ENCODE results near the gene CILP. TPM values are rescaled to one million over a fixed set of nuclear protein-coding genes. Genes with fewer than 3 reads are reported as not detected.

The CILP gene
- polyA plus RNA-seq, 3 donors: 0.13 TPM; not detected in 2

GRCh38 chr15:65215496-65215895 lies 4.2 kb upstream of the CILP start:
- no peaks in the 10 kb centered on the region for H3K36me3 ChIP-seq (replicated peaks in 1 of 2; ENCODE audit: control insufficient read depth in 1 of 2, insufficient read depth in 2 of 2, low read length in 2 of 2)
- H3K27ac ChIP-seq (ENCODE audit: low read depth in 1 of 2, low read length in 2 of 2): no peak overlapping the region
- Mint-ChIP-seq H3K4me1 (no peaks in the 10 kb centered on the region), H3K36me3 (no peaks in the 10 kb centered on the region), H3K4me3 (no peak overlapping the region), H3K27me3 (ENCODE audit: low read depth in 3 of 3) (peaks cover 0 to 4% (median 0%) of the 10 kb centered on the region in 3 donors), H3K9me3 (peaks cover 0 to 3% (median 0%) of the 10 kb centered on the region in 7 donors), H3K27ac (peak overlapping the region in 1 of 7 donors; percentile 17)
- H3K4me2 ChIP-seq (replicated peaks; ENCODE audit: extremely low read depth, low read length, poor library complexity, severe bottlenecking): no peak overlapping the region
- H4K20me1 ChIP-seq (ENCODE audit: insufficient read depth, low read length): no peaks in the 10 kb centered on the region
- no peak for DNase-seq
- no peaks in the 10 kb centered on the region for H3K9me3 ChIP-seq (replicated peaks in 1 of 2; ENCODE audit: control insufficient read depth in 1 of 2, insufficient read depth in 1 of 2, low read length in 2 of 2)
- no peaks in the 10 kb centered on the region for H3K27me3 ChIP-seq (ENCODE audit: control insufficient read depth in 2 of 2, insufficient read depth in 2 of 2, low read length in 2 of 2)
- H3K9ac ChIP-seq (ENCODE audit: insufficient read depth, low read length, poor library complexity, severe bottlenecking): no peak overlapping the region
- intact Hi-C loops (cut with micrococcal nuclease): no loop called here
- H3K79me2 ChIP-seq (ENCODE audit: insufficient read depth, low read length): no peaks in the 10 kb centered on the region
- H3K4me3 ChIP-seq (replicated peaks in 1 of 3; ENCODE audit: low read depth in 2 of 3, low read length in 3 of 3): no peak overlapping the region
- H2AFZ ChIP-seq (ENCODE audit: insufficient read depth, low read depth, low read length, poor library complexity, severe bottlenecking): no peak overlapping the region
- TF ChIP-seq CTCF (IDR thresholded peaks at IDR 0.05): no peak
- H3K4me1 ChIP-seq (ENCODE audit: control insufficient read depth in 1 of 2, insufficient read depth in 2 of 2, low read length in 2 of 2): no peaks in the 10 kb centered on the region

- 93% methylated on average over 3 of the region's 4 CpGs for WGBS (ENCODE audit: insufficient coverage)
- no peaks in the 10 kb centered on the region for H3K36me3 Mint-ChIP-seq
These were observed 2.7 kb upstream of the CILP start for GRCh38 chr15:65214010-65214409.

More at GRCh38 chr15:65214010-65214409, 2.7 kb upstream of the CILP start:
- no peak overlapping the region for H3K27ac Mint-ChIP-seq
- H3K4me3 Mint-ChIP-seq: no peak overlapping the region
- Histone ChIP-seq H3K4me2 (replicated peaks; ENCODE audit: extremely low read depth, low read length, poor library complexity, severe bottlenecking) (no peak overlapping the region), H3K9ac (ENCODE audit: insufficient read depth, low read length, poor library complexity, severe bottlenecking) (no peak overlapping the region), H3K4me1 (ENCODE audit: control insufficient read depth in 1 of 2, insufficient read depth in 2 of 2, low read length in 2 of 2) (no peaks in the 10 kb centered on the region), H3K36me3 (replicated peaks in 1 of 2; ENCODE audit: control insufficient read depth in 1 of 2, insufficient read depth in 2 of 2, low read length in 2 of 2) (no peaks in the 10 kb centered on the region), H3K79me2 (ENCODE audit: insufficient read depth, low read length) (no peaks in the 10 kb centered on the region), H3K9me3 (replicated peaks in 1 of 2; ENCODE audit: control insufficient read depth in 1 of 2, insufficient read depth in 1 of 2, low read length in 2 of 2) (no peaks in the 10 kb centered on the region), H3K4me3 (replicated peaks in 1 of 3; ENCODE audit: low read depth in 2 of 3, low read length in 3 of 3) (no peak overlapping the region), H4K20me1 (ENCODE audit: insufficient read depth, low read length) (no peaks in the 10 kb centered on the region), H2AFZ (ENCODE audit: insufficient read depth, low read depth, low read length, poor library complexity, severe bottlenecking) (no peak overlapping the region), H3K27me3 (ENCODE audit: control insufficient read depth in 2 of 2, insufficient read depth in 2 of 2, low read length in 2 of 2) (no peaks in the 10 kb centered on the region), H3K27ac (ENCODE audit: low read depth in 1 of 2, low read length in 2 of 2) (no peak overlapping the region)
- intact Hi-C loops (cut with micrococcal nuclease): no loop called here
- no peak for DNase-seq
- H3K27me3 Mint-ChIP-seq (ENCODE audit: low read depth in 3 of 3): peaks cover 0 to 4% (median 0%) of the 10 kb centered on the region in 3 donors
- H3K9me3 Mint-ChIP-seq: peaks cover 0 to 3% (median 0%) of the 10 kb centered on the region in 7 donors
- TF ChIP-seq CTCF (IDR thresholded peaks at IDR 0.05): no peak
- no peaks in the 10 kb centered on the region for H3K4me1 Mint-ChIP-seq
